Activated CD4-positive, alpha-beta T cell treated with anti-CD3 and anti-CD28 coated beads, Interleukin-2, amount 50 U/mL, for 48 hours (primary cell): Measurements from ENCODE around the gene MSH4.
"Not testable (repeated sequence)": the region's sequence is repeated elsewhere in the genome, so short reads cannot be mapped to it uniquely, and the experiment has no call there.

ENCODE experiments used
- DNase-seq, 2 experiments: peaks; one replicate each; pipeline ENCODE4 v3.0.0-alpha.2; 2020

Gene MSH4

GRCh38 chr1:75796376-75797272 lies at the start of gene MSH4:
Gene MSH4, plus strand, starts transcription at chr1:75796882. Its CDS starts 104 bp downstream, at chr1:75796986.
- peak; percentile 48 to 55 for DNase-seq

DNA sequence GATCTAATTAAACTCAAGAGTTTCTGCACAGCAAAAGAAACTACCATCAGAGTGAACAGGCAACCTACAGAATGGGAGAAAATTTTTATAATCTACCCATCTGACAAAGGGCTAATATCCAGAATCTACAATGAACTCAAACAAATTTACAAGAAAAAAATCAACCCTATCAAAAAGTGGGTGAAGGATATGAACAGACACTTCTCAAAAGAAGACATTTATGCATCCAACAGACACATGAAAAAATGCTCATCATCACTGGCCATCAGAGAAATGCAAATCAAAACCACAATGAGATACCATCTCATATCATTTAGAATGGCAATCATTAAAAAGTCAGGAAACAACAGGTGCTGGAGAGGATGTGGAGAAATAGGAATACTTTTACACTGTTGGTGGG lies 39.5 kb upstream of the MSH4 start:
- DNase-seq, result not testable (repeated sequence)

- not testable (repeated sequence) for DNase-seq
Measured at GRCh38 chr1:75758543-75758942, 38.1 kb upstream of the MSH4 start.

GRCh38 chr1:75764057-75764655 lies 32.5 kb upstream of the MSH4 start:
- DNase-seq, result no peak

DNA sequence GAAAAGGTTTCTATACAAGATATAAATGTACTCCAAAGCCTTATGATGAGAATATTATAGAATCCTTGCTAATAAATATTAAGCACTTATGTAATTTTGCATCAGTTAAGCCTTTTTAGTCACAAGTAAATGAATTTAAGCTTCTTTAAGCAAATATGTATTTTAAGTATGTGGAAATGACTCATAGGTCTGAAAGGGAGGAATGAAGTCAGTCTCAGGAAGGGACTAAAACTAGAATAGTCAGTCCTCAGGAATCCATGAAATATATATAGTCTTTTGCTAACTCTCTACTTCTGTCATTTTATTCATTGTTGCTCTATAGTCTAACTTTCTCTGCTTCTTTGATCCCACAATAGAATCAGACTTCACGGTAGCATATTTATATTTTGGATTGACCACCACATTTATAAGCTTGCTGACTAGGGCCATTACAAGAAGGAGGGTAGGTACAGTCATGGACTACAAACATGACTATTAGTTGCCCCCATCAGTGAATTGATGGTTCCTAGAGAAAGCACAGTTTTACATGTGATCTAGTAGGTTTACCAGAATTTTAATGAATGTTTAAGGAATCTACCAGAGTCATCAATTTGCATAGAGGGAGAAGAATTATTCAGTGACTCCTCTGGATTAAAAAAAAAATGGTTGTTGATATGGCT lies 30.9 kb upstream of the MSH4 start:
- DNase-seq, result no peak

DNA sequence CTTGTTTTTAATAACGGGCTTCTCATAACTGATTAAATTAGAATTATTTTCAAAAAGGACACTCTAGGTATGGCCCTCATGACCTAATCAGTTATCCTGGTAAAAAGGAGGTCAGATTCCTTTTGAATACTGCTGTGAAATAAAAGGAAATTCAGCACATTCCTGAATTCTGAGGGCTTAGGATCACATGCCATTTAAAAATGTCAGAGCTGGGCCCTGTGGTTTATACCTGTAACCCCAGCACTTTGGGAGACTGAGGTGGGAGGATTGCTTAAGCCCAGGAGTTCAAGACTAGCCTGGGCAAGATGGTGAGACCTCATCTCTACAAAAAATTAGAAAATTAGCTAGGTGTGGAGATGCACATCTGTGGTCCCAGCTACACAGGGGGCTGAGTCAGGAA lies 28.7 kb upstream of the MSH4 start:
- no peak for DNase-seq

- no peak for DNase-seq
Measured at GRCh38 chr1:75770761-75771160, 25.9 kb upstream of the MSH4 start.

GRCh38 chr1:75771978-75772377 lies 24.7 kb upstream of the MSH4 start:
- no peak for DNase-seq

DNA sequence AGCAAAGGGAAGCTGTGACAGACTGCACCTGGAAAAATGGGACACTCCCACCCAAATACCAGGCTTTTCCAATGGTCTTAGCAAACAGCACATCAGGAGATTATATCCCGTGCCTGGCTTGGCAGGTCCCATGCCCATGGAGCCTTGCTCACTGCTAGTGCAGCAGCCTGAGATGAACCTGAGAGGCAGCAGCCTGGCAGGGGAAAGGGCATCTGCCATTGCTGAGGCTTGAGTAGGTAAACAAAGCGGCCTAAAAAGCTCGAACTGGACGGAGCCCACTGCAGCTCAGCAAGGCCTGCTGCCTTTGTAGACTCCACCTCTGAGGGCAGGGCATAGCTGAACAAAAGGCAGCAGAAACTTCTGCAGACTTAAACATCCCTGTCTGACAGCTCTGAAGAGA lies 18.9 kb upstream of the MSH4 start:
- not testable (repeated sequence) for DNase-seq

DNA sequence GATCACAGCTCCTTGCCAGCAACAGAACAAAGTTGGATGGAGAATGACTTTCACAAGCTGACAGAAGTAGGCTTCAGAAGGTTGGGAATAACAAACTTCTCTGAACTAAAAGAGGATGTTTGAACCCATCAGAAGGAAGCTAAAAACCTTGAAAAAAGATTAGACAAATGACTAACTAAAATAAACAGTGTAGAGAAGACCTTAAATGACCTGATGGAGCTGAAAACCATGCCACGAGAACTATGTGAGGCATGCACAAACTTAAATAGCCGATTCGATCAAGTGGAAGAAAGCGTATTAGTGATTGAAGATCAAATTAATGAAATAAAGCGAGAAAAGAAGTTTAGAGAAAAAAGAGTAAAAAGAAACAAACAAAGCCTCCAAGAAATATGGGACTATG lies 18.0 kb upstream of the MSH4 start:
- DNase-seq, result not testable (repeated sequence)

- not testable (repeated sequence) for DNase-seq
Measured at GRCh38 chr1:75780183-75780582, 16.5 kb upstream of the MSH4 start.

DNA sequence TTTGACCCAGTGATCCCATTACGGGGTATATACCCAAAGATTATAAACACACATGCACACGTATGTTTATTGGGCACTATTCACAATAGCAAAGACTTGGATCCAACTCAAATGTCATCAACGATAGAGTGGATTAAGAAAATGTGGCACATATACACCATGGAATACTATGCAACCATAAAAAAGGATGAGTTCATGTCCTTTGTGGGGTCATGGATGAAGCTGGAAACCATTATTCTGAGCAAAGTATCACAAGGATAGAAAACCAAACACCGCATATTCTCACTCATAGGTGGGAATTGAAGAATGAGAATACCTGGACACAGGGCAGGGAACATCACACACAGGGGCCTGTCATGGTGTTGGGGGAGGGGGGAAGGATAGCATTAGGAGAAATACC lies 12.8 kb upstream of the MSH4 start:
- DNase-seq, result not testable (repeated sequence)

- no peak for DNase-seq
Measured at GRCh38 chr1:75785320-75785982, 11.2 kb upstream of the MSH4 start.

GRCh38 chr1:75785983-75786853 lies 10.5 kb upstream of the MSH4 start, which contains the start of gene RABGGTB:
Gene RABGGTB, plus strand, starts transcription at chr1:75786256. Its CDS starts 16 bp downstream, at chr1:75786272.
- DNase-seq, result peak; percentile 95

DNA sequence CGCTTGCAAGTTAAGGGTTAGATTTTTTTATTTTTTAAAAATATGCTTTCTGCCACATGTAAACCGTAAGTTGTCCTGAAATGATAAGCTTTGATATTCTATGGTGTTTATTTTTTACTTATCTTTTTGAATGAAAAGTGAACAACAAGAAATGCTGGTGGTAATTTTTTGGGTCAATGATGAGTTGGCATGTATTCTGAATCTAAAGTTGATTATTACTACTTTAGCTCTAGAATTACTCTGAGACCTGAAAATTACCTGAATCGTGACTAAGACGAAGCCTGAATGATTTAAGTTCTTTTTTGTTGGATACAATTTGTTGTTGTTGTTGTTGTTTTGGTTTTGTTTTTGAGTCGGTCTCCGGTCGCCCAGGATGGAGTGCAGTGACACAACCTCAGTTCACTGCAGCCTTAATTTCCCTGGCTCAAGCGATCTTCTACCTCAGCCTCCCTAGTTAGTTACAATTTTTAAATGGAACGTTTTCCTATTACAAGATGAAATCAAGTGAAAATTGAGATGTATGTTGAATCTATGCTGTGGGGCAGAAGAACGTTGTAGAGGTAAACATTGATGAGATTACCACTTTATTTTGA lies 9.7 kb upstream of the MSH4 start:
- DNase-seq, result no peak

- DNase-seq, result no peak
Measured at GRCh38 chr1:75787524-75787923, 9.2 kb upstream of the MSH4 start.

- DNase-seq, result no peak
Measured at GRCh38 chr1:75789988-75790387, 6.7 kb upstream of the MSH4 start.

DNA sequence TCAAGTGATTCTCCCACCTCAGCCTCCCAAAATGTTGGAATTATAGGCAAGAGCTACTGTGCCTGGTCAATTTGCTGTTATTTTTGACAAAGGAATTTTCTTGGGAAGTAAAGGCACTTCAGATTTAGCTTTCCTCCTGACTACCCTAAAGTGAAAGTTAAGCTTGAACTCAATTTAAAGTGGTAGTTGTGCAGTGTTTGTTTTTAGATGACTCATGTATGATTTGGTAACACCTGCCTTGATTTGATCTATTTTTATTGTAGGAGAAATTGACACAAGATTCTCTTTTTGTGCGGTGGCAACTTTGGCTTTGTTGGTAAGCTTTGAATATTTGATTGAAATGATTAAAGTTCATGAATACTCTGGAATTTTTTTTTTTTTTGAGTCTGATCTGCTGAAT lies 5.7 kb upstream of the MSH4 start:
- DNase-seq, result no peak

DNA sequence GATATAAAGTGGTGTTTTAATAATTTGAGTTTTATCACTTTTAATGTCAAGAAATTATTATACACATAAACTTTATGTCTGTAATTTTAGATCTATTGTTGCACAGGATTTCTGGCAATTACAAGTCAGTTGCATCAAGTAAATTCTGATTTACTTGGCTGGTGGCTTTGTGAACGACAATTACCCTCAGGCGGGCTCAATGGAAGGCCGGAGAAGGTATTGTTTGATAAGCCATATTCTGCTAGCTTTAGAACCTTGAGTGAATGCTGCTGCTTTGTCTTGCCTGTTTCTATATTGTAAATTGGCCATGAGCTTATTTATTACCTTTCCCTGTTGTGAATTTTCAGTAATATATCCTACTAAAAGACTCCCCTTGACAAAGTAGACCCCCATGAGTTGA lies 4.6 kb upstream of the MSH4 start:
- DNase-seq, result no peak

- no peak for DNase-seq
Measured at GRCh38 chr1:75794382-75794781, 2.3 kb upstream of the MSH4 start.

DNA sequence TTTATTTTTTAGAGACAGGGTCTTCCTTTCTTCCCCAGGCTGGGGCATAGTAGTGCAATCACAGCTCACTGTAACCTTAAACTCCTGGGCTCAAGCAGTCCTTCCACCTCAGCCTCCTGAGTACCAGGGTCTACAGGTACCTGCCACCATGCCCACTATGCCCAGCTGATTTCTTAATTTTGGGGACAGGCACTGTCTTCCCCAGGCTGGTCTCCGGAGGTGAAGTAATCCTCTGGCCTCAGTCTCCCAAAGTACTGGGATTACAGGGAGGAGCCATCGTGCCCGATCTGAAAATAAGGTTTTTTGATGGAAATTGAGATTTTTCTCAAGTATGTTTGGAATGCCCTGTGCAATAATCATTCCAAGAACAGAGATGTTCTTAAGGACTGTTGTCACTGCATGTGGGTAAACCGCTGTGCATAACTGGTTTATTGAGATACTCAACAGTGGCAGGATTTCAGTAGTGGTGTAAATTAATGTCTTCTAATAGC lies 934 bp upstream of the MSH4 start:
- DNase-seq, result no peak

DNA sequence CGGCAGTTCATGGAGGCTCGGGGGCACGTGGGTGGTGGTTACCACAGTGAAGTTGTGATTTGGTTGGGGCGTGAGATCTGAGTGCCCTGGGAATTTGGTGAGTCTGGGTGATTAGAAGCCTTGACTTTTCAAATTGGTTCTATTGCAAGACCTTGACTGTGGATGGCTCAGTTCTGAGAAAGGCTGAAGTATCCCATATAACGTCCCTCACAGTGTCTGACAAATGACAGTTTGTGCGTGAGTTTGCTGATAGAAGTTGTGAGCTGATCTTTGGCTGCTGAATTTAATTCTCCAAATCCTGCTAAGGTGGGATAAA lies 549 bp downstream of the MSH4 start:
- no peak for DNase-seq
